BLaER1 treated with 17β-estradiol and CSF1 and Interleukin-3, amounts not matched to agents 10 nM and 100 nM (cell line): ENCODE data around the gene FOLR1.
"Not testable (repeated sequence)": the region's sequence is repeated elsewhere in the genome, so short reads cannot be mapped to it uniquely, and the experiment has no call there.

Experiments used
- H3K27ac ChIP-seq, 11 experiments: shearing (Covaris generic); formaldehyde crosslinking; 2 replicates each; pipeline ENCODE4 v1.8.1; 2022
- H3K27me3 ChIP-seq, 11 experiments: shearing (Covaris generic); formaldehyde crosslinking; 2 replicates each; pipeline ENCODE4 v1.8.1; 2022
- H3K36me3 ChIP-seq, 11 experiments: shearing (Covaris generic); formaldehyde crosslinking; 2 replicates each; pipeline ENCODE4 v1.8.1; 2022
- H3K4me1 ChIP-seq, 10 experiments: shearing (Covaris generic); formaldehyde crosslinking; 2 replicates each; pipeline ENCODE4 v1.8.1; 2022
- H3K4me2 ChIP-seq, 11 experiments: shearing (Covaris generic); formaldehyde crosslinking; 2 replicates each; pipeline ENCODE4 v1.8.1; 2022
- H3K4me3 ChIP-seq, 10 experiments: shearing (Covaris generic); formaldehyde crosslinking; 2 replicates each; pipeline ENCODE4 v1.8.1; 2022
- H3K9ac ChIP-seq, 11 experiments: shearing (Covaris generic); formaldehyde crosslinking; 2 replicates each; pipeline ENCODE4 v1.8.1; 2022
- H3K9me3 ChIP-seq, 11 experiments: shearing (Covaris generic); formaldehyde crosslinking; replicated peaks in 1 of 11; 2 replicates each; pipeline ENCODE4 v1.8.1; 2022
- H4K20me1 ChIP-seq, 11 experiments: shearing (Covaris generic); formaldehyde crosslinking; 2 replicates each; pipeline ENCODE4 v1.8.1; 2022
- Cebpa-rat ChIP-seq, 11 experiments: shearing (Covaris generic); IDR thresholded peaks; 2 replicates each; pipeline ENCODE4 v1.8.1; 2022

FOLR1 gene

GRCh38 chr11:72203163-72203562, 11.2 kb downstream of the FOLR1 start:
- no peak overlapping the region for H3K4me3 ChIP-seq
- H3K4me2 ChIP-seq = peak overlapping the region in 4 of 11 experiments; percentile 13 to 52 (median 45); a peak in 6 of 22 replicates
- no peaks in the 10 kb centered on the region for H3K27me3 ChIP-seq
- no peaks in the 10 kb centered on the region for H3K36me3 ChIP-seq
- TF ChIP-seq Cebpa-rat (IDR thresholded peaks at IDR 0.05) = no peak
- H3K4me1 ChIP-seq = peaks cover 0 to 48% (median 16%) of the 10 kb centered on the region in 10 experiments; a peak in 12 of 20 replicates
- H3K9me3 ChIP-seq = peaks cover 0 to 3% (median under 1%) of the 10 kb centered on the region in 11 experiments; a peak in 6 of 22 replicates
- H3K27ac ChIP-seq = no peak overlapping the region
- no peak overlapping the region for H3K9ac ChIP-seq
- no peaks in the 10 kb centered on the region for H4K20me1 ChIP-seq

GRCh38 chr11:72204886-72205285, 12.9 kb downstream of the FOLR1 start:
- Histone ChIP-seq H3K9ac (peak overlapping the region in 6 of 11 experiments; percentile 38 to 61 (median 44); a peak in 8 of 22 replicates), H3K9me3 (peaks cover 7 to 20% (median 18%) of the 10 kb centered on the region in 11 experiments; a peak in 19 of 22 replicates), H3K27ac (peak overlapping the region in 9 of 11 experiments; percentile 13 to 80 (median 55); a peak in 15 of 22 replicates), H4K20me1 (no peaks in the 10 kb centered on the region), H3K4me1 (peaks cover 0 to 58% (median 16%) of the 10 kb centered on the region in 10 experiments; a peak in 12 of 20 replicates), H3K27me3 (no peaks in the 10 kb centered on the region), H3K4me3 (no peak overlapping the region), H3K36me3 (no peaks in the 10 kb centered on the region), H3K4me2 (peak overlapping the region in 7 of 11 experiments; percentile 4 to 86 (median 67); a peak in 12 of 22 replicates)
- no peak for TF ChIP-seq Cebpa-rat (IDR thresholded peaks at IDR 0.05)

DNA sequence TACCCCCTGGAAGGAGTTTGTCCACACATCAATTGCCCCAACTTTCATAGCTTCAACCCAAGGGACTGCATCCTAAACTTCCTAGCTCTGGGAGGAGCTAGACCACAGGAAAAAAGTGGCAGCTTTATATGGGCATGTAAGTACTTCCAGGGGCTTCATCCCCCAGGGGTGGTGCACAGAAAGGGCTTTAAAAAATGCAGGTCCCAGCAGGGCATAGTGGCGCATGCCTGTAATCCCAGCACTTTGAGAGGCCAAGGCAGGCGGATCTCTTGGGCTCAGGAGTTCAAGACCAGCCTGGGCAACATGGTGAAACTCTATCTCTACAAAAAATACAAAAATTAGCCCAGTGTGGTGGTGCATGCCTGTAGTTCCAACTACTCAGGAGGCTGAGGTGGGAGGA, 14.9 kb downstream of the FOLR1 start:
- H3K4me2 ChIP-seq = peak overlapping the region in 1 of 11 experiments; percentile 10; a peak in 1 of 22 replicates
- H3K36me3 ChIP-seq = not testable (repeated sequence)
- peaks cover 0 to 58% (median 16%) of the 10 kb centered on the region in 10 experiments; a peak in 12 of 20 replicates for H3K4me1 ChIP-seq

DNA sequence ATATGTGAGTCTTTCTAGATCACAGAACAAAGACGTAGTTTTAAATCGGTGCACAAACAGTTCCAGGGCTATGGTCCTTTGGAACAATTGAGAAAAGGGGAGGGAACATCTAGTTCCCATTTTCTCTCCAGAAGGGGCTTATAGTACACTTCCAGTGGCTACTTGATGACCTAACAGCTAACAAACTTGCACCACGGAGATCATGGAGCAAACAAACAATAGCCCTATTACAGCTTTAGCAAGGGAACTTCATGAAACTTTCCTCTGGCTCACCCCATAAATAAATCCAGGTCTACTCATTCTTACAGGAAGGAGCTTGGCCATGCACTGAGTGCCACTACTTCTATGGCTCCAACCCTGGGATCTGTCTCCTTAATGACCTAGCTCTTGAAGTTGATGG, 16.3 kb downstream of the FOLR1 start:
- H3K27ac ChIP-seq = no peak overlapping the region
- peaks cover 13 to 30% (median 27%) of the 10 kb centered on the region in 11 experiments; a peak in 19 of 22 replicates for H3K9me3 ChIP-seq
- peaks cover 0 to 50% (median 15%) of the 10 kb centered on the region in 10 experiments; a peak in 12 of 20 replicates for H3K4me1 ChIP-seq
- H3K4me3 ChIP-seq = no peak overlapping the region
- peak overlapping the region in 2 of 11 experiments; percentile 19 to 38; a peak in 2 of 22 replicates for H3K4me2 ChIP-seq
- no peaks in the 10 kb centered on the region for H4K20me1 ChIP-seq
- H3K9ac ChIP-seq = no peak overlapping the region
- no peak for TF ChIP-seq Cebpa-rat (IDR thresholded peaks at IDR 0.05)
- H3K27me3 ChIP-seq = no peaks in the 10 kb centered on the region
- no peaks in the 10 kb centered on the region for H3K36me3 ChIP-seq

More for the DNA sequence above, 14.9 kb downstream of the FOLR1 start:
- not testable (repeated sequence) for H3K27me3 ChIP-seq, H4K20me1 ChIP-seq, H3K27ac ChIP-seq, H3K9ac ChIP-seq, H3K4me3 ChIP-seq
- H3K9me3 ChIP-seq = peaks cover 13 to 30% (median 27%) of the 10 kb centered on the region in 11 experiments; a peak in 19 of 22 replicates

GRCh38 chr11:72209101-72209500, 17.2 kb downstream of the FOLR1 start:
- no peak for TF ChIP-seq Cebpa-rat (IDR thresholded peaks at IDR 0.05)
- H3K9me3 ChIP-seq = peaks cover 13 to 30% (median 27%) of the 10 kb centered on the region in 11 experiments; a peak in 19 of 22 replicates
- H4K20me1 ChIP-seq = no peaks in the 10 kb centered on the region
- peak overlapping the region in 2 of 11 experiments; percentile 19 to 38; a peak in 2 of 22 replicates for H3K4me2 ChIP-seq
- no peak overlapping the region for H3K4me3 ChIP-seq
- H3K27ac ChIP-seq = no peak overlapping the region; a peak in 1 of 22 replicates
- no peak overlapping the region for H3K9ac ChIP-seq
- peaks cover 0 to 42% (median 15%) of the 10 kb centered on the region in 10 experiments; a peak in 12 of 20 replicates for H3K4me1 ChIP-seq
- no peaks in the 10 kb centered on the region for H3K27me3 ChIP-seq
- no peaks in the 10 kb centered on the region for H3K36me3 ChIP-seq

DNA sequence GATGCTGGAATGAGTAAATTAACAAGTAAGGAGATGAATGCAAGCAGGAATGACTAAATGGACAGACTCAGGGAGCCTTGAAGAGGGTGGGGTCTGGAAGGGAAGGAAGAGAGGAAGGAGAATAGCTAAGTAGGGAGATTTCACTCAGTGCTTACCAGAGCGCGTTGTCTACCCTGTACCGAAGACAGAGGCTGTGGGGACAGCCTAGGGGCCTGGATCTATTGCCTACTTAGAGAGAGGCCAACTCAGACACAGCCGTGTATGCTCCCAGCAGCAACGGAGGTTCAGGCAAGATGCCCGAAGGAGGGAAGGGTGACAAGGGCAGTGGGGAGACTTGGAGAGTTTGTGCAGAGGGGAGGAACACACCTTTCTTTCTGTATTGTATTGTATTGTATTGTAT, 24.7 kb downstream of the FOLR1 start, which contains the start of gene FOLR2:
TSS of gene FOLR2 (plus strand) at position 157 of the 400 bp plus-strand sequence. CDS start 1,791 bp downstream, outside the sequence.
- Histone ChIP-seq H3K27me3 (no peaks in the 10 kb centered on the region), H3K36me3 (no peaks in the 10 kb centered on the region), H4K20me1 (no peaks in the 10 kb centered on the region), H3K4me1 (peaks cover 45 to 62% (median 51%) of the 10 kb centered on the region in 10 experiments), H3K27ac (peak within 1 kb of the TSS in 9 of 11 experiments; percentile 16 to 82 (median 64); a peak in 15 of 22 replicates), H3K9me3 (peaks cover 0 to 5% (median 0%) of the 10 kb centered on the region in 11 experiments; a peak in 1 of 22 replicates), H3K4me2 (peak within 1 kb of the TSS; percentile 75 to 98 (median 89)), H3K9ac (peak within 1 kb of the TSS in 8 of 11 experiments; percentile 22 to 76 (median 46); a peak in 10 of 22 replicates), H3K4me3 (peak within 1 kb of the TSS in 3 of 10 experiments; percentile 30 to 52 (median 40); a peak in 6 of 20 replicates)
- TF ChIP-seq Cebpa-rat (IDR thresholded peaks at IDR 0.05) = no peak

GRCh38 chr11:72217841-72218240, 25.9 kb downstream of the FOLR1 start:
- H3K4me1 ChIP-seq = peaks cover 57 to 74% (median 63%) of the 10 kb centered on the region in 10 experiments

GRCh38 chr11:72218251-72218745, 26.4 kb downstream of the FOLR1 start:
- Histone ChIP-seq H4K20me1 (no peaks in the 10 kb centered on the region), H3K9me3 (peaks cover 0 to 5% (median 0%) of the 10 kb centered on the region in 11 experiments; a peak in 1 of 22 replicates), H3K4me2 (peak overlapping the region; percentile 75 to 98 (median 89)), H3K4me3 (peak overlapping the region in 4 of 10 experiments; percentile 6 to 52 (median 36); a peak in 8 of 20 replicates), H3K27me3 (no peaks in the 10 kb centered on the region), H3K36me3 (no peaks in the 10 kb centered on the region), H3K27ac (peak overlapping the region; percentile 16 to 82 (median 64); a peak in 19 of 22 replicates), H3K4me1 (peaks cover 58 to 75% (median 64%) of the 10 kb centered on the region in 10 experiments), H3K9ac (peak overlapping the region in 10 of 11 experiments; percentile 22 to 76 (median 42); a peak in 19 of 22 replicates)
- TF ChIP-seq Cebpa-rat (IDR thresholded peaks at IDR 0.05) = no peak

More at GRCh38 chr11:72217841-72218240, 25.9 kb downstream of the FOLR1 start:
- peaks cover 0 to 5% (median 0%) of the 10 kb centered on the region in 11 experiments; a peak in 1 of 22 replicates for H3K9me3 ChIP-seq
- no peaks in the 10 kb centered on the region for H3K36me3 ChIP-seq
- peak overlapping the region; percentile 16 to 82 (median 64); a peak in 20 of 22 replicates for H3K27ac ChIP-seq
- H4K20me1 ChIP-seq = no peaks in the 10 kb centered on the region
- TF ChIP-seq Cebpa-rat (IDR thresholded peaks at IDR 0.05) = no peak
- peak overlapping the region in 4 of 10 experiments; percentile 6 to 52 (median 36); a peak in 7 of 20 replicates for H3K4me3 ChIP-seq
- H3K27me3 ChIP-seq = no peaks in the 10 kb centered on the region
- H3K4me2 ChIP-seq = peak overlapping the region; percentile 75 to 98 (median 89)
- peak overlapping the region in 10 of 11 experiments; percentile 22 to 76 (median 42); a peak in 19 of 22 replicates for H3K9ac ChIP-seq
